Activated CD4-positive, alpha-beta T cell treated with anti-CD3 and anti-CD28 coated beads for 36 hours (primary cell): Measurements from ENCODE around the gene PRIM2. TPM values are rescaled to one million over a fixed set of nuclear protein-coding genes. Genes with fewer than 3 reads are reported as not detected.
"Not testable (repeated sequence)": the region's sequence is repeated elsewhere in the genome, so short reads cannot be mapped to it uniquely, and the experiment has no call there.

Experiments
- ATAC-seq: fragments of 200-7000 bp; cut with Tn5 transposase; one replicate; pipeline ENCODE4 v1.10.0; 2021; ENCODE audit warnings: mild to moderate bottlenecking, moderate library complexity
- CTCF ChIA-PET: fragments of 350-600 bp; sonication (Branson Sonifier 250); formaldehyde crosslinking; loops from one replicate; lab custom pipeline; 2021; ENCODE audit warnings: antibody characterized with exemption; lab: Charles Lee
- POLR2A ChIA-PET: fragments of 350-600 bp; sonication (Branson Sonifier 250); formaldehyde crosslinking; loops from one replicate; lab custom pipeline; 2021; ENCODE audit warnings: antibody characterized with exemption, inconsistent platforms; lab: Charles Lee
- DNase-seq: peaks from one replicate; pipeline ENCODE4 v3.0.0-alpha.2; 2020
- H3K27ac Mint-ChIP-seq: one replicate; pipeline ENCODE4 v1.8.0; 2021; ENCODE audit warnings: mixed read lengths
- H3K27me3 Mint-ChIP-seq: one replicate; pipeline ENCODE4 v1.8.0; 2021; ENCODE audit warnings: mixed read lengths
- H3K36me3 Mint-ChIP-seq: one replicate; pipeline ENCODE4 v1.8.0; 2021; ENCODE audit warnings: low read depth, mixed read lengths
- H3K4me1 Mint-ChIP-seq: one replicate; pipeline ENCODE4 v1.8.0; 2021; ENCODE audit warnings: mixed read lengths
- H3K4me3 Mint-ChIP-seq: one replicate; pipeline ENCODE4 v1.8.0; 2021; ENCODE audit warnings: mild to moderate bottlenecking, moderate library complexity, mixed read lengths
- H3K9me3 Mint-ChIP-seq: one replicate; pipeline ENCODE4 v1.8.0; 2021; ENCODE audit warnings: low read depth, mixed read lengths
- intact Hi-C, 2 experiments: fragments of 100-400 bp; cut with DNase I in 1 of 2; cut with micrococcal nuclease in 1 of 2; formaldehyde crosslinking; loops; one replicate each; pipeline versions ENCODE4 v1.14.2 to v1.15.1; 2022 to 2024; cut with DNase I, micrococcal nuclease
- total RNA-seq, 2 experiments: library from RNA; stranded (reverse); gene quantifications; one replicate each; pipeline ENCODE4 v1.2.3, GENCODE V29; 2021

The PRIM2 gene
- total RNA-seq, 2 experiments from 2014 or later, result 36.4 to 42.3 TPM

DNA sequence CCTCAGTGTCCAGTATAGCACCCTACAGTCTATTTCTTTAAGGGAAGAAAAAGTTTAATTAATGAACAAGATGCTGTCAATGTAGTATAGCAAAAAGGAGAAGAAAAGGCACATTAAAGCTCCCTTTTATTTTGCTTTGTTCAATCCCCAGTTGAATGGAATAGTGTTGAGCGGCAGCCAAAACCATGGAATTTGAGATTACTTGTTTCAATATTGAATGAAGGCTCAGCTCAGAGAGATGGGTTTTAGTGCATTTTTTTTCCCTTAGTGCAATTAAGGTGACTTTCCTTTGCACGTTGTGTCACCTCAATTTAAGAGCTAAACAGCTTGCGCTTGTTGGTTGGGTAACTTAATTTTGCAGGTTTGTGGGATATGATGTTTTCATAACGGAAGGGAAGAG is 254.7 kb downstream of the PRIM2 start:
- H3K4me1 Mint-ChIP-seq, H3K27me3 Mint-ChIP-seq, H3K36me3 Mint-ChIP-seq, DNase-seq, H3K9me3 Mint-ChIP-seq, H3K27ac Mint-ChIP-seq, intact Hi-C loops, ATAC-seq, CTCF ChIA-PET, POLR2A ChIA-PET, H3K4me3 Mint-ChIP-seq: not testable (repeated sequence)

DNA sequence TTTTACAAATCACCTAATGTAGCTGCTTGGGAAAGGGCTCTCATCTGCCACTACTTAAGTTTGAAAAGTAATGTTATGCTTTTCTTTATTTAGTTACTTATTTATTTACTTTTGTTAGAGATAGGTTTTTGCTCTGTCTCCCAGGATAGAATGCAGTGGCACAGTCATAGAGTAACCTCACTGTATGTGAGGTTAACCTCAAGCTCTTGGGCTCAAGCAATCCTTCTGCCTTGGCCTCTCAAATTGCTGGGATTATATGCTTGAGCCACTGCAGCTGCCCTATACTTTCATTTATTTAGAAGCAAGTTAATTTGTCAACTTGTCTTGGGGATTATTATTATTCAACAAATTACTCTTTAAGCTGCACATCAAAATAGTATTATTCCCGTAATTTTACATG is 255.4 kb downstream of the PRIM2 start:
- CTCF ChIA-PET, DNase-seq, H3K9me3 Mint-ChIP-seq, intact Hi-C loops, H3K27me3 Mint-ChIP-seq, H3K27ac Mint-ChIP-seq, H3K36me3 Mint-ChIP-seq, POLR2A ChIA-PET, H3K4me1 Mint-ChIP-seq, ATAC-seq, H3K4me3 Mint-ChIP-seq: not testable (repeated sequence)

DNA sequence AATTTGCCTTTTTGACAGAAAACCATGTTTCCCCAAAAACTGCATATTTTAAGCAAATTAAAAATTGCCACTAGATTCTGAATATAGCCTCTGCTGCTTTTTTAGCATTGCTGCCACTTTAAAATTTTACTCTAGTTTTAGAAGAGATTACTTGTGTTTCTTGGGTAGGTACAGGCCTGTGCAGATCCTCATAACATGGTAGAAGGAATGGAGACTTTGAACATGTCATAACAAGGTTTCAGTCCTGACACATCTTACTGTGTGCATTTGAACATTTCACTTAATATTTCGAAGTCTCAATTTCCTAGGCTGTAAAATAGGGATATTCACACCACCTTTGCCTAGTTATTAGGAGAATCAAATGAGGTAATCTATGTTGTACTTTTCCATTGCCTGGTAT is 259.6 kb downstream of the PRIM2 start:
- H3K27ac Mint-ChIP-seq, POLR2A ChIA-PET, H3K27me3 Mint-ChIP-seq, ATAC-seq, CTCF ChIA-PET, DNase-seq, intact Hi-C loops, H3K9me3 Mint-ChIP-seq, H3K4me3 Mint-ChIP-seq, H3K36me3 Mint-ChIP-seq, H3K4me1 Mint-ChIP-seq: not testable (repeated sequence)

DNA sequence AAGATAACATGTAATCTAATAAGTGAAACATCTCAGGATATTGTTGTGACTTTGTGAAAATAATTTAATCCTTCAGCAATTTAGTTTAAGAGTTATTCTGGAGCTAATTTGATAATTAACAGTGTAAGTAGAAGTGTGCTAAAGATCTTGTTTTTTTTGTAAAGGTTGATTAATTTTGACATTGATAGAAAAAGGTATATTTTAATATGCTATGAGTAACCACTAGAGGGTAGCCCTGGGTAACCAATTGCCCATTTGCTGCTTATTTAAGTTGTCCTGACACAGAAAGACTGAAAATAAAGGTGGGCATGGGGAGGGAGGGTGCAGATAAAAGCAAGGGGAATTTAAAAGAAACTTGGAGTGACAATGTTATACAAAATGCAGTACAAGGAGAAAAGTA is 262.1 kb downstream of the PRIM2 start:
- POLR2A ChIA-PET, H3K36me3 Mint-ChIP-seq, DNase-seq, H3K27me3 Mint-ChIP-seq, H3K4me3 Mint-ChIP-seq, H3K9me3 Mint-ChIP-seq, ATAC-seq, H3K27ac Mint-ChIP-seq, intact Hi-C loops, H3K4me1 Mint-ChIP-seq, CTCF ChIA-PET: not testable (repeated sequence)

DNA sequence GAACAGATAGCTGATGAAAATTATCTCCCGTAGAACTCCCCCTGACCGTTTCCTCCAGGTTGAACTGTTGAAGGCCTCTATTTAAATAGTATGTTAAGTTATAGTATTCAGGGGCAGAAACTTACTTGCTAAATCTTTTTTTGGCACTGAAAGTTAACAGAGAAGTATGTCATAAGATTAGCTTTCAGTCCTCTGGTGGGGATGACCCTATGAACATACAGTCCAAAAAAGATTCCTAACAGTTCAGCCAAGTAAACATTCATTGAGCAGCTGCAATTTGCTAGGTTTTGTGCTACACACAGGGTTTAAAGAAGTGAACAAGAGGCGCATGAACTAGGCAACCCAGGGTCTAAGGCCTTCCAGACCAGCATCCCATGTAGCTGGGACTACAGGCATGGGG is 264.2 kb downstream of the PRIM2 start:
- POLR2A ChIA-PET, H3K27me3 Mint-ChIP-seq, H3K36me3 Mint-ChIP-seq, H3K27ac Mint-ChIP-seq, H3K9me3 Mint-ChIP-seq, ATAC-seq, CTCF ChIA-PET, DNase-seq, H3K4me1 Mint-ChIP-seq, H3K4me3 Mint-ChIP-seq, intact Hi-C loops: not testable (repeated sequence)

DNA sequence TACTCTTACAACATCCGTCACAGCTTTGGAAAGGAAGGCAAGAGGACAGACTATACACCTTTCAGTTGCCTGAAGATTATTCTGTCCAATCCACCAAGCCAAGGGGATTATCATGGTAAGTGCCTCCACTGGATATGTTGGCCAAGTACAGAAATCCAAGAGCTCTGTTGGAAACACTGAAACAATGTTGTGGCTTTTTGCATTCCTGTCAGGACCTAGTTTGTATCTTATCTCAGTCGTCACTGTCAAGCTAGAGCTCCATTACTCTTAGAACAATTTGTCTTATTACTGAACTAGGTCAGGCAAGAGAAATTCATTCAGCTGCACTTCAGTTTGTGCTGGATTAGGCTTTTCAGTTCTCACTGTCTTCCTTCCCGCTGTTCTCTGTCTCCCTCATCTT is 283.7 kb downstream of the PRIM2 start:
- ATAC-seq, DNase-seq, H3K4me1 Mint-ChIP-seq, CTCF ChIA-PET, H3K4me3 Mint-ChIP-seq, intact Hi-C loops, H3K27ac Mint-ChIP-seq, H3K9me3 Mint-ChIP-seq, POLR2A ChIA-PET, H3K27me3 Mint-ChIP-seq: not testable (repeated sequence)
- peaks cover 15% of the 10 kb centered on the region for H3K36me3 Mint-ChIP-seq

DNA sequence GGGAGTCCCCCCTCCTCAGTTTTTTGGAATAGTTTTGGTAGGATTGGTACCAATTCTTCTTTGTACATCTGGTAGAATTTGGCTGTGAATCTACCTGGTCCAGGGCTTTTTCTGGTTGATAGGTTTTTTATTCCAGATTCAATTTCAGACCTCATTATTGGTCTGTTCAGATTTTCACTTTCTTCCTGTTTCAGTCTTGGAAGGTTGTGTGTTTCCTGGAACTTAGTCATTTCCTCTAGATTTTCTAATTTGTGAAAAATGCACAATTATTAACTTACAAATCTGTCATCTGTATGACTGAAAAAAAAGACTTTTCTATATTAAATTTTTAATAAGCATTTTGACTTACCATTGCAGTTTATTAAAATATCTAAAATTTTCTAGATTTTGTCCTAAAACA is 287.9 kb downstream of the PRIM2 start:
- ATAC-seq, H3K4me1 Mint-ChIP-seq, DNase-seq, H3K9me3 Mint-ChIP-seq, POLR2A ChIA-PET, intact Hi-C loops, H3K4me3 Mint-ChIP-seq, H3K27me3 Mint-ChIP-seq, CTCF ChIA-PET, H3K27ac Mint-ChIP-seq: not testable (repeated sequence)
- H3K36me3 Mint-ChIP-seq, result peaks cover 33% of the 10 kb centered on the region

DNA sequence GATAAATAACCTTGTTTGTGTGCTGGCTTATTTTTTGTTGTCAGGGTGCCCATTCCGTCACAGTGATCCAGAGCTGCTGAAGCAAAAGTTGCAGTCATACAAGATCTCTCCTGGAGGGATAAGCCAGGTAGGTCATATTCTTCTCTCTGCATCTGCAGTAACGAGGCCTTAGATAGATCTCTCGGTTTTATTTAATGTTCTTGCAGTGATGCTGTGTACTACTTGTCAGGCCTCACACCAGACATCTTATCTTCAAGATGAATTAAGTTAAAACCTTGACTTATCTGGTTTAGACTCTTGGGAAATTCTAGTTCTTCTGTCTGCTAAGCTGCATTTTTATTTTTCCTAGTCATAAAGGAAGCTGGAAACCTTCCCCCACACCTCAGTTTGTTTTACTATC is 288.9 kb downstream of the PRIM2 start:
- CTCF ChIA-PET, H3K27me3 Mint-ChIP-seq, intact Hi-C loops, H3K4me3 Mint-ChIP-seq, H3K27ac Mint-ChIP-seq, H3K9me3 Mint-ChIP-seq, H3K4me1 Mint-ChIP-seq, DNase-seq, ATAC-seq, POLR2A ChIA-PET: not testable (repeated sequence)
- peaks cover 33% of the 10 kb centered on the region for H3K36me3 Mint-ChIP-seq

DNA sequence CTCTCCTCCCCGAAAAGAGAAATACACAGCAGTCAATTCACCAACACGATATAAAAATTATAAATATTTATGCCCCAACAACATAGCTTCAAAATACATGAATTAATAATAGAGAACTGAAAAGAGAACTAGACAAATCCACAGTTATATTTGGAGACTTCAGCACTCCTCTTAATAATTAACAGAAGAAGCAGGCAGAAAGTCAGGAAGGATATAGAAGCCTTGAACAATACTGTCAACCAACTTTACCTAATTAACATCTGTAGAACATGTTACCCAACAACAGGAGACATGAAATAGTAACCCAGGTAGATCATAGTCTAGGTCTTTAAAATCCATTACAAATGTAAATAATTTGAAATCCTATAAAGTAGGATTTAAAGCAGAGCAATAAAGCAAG is 293.2 kb downstream of the PRIM2 start:
- peaks cover 19% of the 10 kb centered on the region for H3K36me3 Mint-ChIP-seq
- ATAC-seq, H3K4me1 Mint-ChIP-seq, POLR2A ChIA-PET, H3K27ac Mint-ChIP-seq, H3K9me3 Mint-ChIP-seq, CTCF ChIA-PET, H3K4me3 Mint-ChIP-seq, intact Hi-C loops, DNase-seq, H3K27me3 Mint-ChIP-seq: not testable (repeated sequence)

DNA sequence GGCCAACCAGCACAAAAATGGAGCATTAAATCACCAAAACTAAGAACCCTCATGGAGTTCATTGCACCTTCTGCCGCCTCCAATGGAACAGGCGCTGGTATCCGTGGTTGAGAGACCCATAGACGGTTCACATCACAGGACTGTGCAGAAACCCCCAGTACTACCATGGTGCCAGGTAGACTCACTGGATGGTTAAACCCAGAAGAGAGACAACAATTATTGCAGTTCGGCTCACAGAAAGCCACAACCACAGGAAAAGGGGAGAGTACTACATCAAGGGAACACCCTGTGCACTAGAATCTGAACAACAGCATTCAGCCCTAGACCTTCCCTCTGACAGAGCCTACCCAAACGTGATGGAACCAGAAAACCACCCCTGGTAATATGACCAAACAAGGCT is 301.5 kb downstream of the PRIM2 start:
- H3K4me1 Mint-ChIP-seq, intact Hi-C loops, DNase-seq, ATAC-seq, CTCF ChIA-PET, POLR2A ChIA-PET, H3K27ac Mint-ChIP-seq, H3K9me3 Mint-ChIP-seq, H3K4me3 Mint-ChIP-seq, H3K27me3 Mint-ChIP-seq, H3K36me3 Mint-ChIP-seq: not testable (repeated sequence)

DNA sequence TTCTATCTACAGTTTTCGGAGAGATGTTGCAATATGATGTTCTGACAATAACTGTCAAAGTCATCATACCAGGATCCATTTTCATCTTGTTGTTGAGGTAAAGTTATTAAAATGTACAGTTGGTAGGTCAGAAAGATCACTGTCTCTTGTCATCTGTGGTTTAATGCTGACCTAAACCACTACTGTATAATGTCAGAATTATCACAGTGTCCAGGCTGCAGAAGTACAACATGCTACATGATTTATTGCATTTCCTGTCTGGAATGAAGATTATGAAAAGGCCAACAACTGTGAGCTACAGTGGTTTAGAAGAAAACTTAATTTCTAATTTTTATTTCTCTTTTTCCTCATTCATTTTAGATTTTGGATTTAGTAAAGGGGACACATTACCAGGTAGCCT is 314.3 kb downstream of the PRIM2 start:
- H3K4me1 Mint-ChIP-seq, H3K9me3 Mint-ChIP-seq, DNase-seq, H3K27me3 Mint-ChIP-seq, intact Hi-C loops, CTCF ChIA-PET, H3K4me3 Mint-ChIP-seq, POLR2A ChIA-PET, ATAC-seq, H3K27ac Mint-ChIP-seq: not testable (repeated sequence)
- H3K36me3 Mint-ChIP-seq, result peaks cover 21% of the 10 kb centered on the region

DNA sequence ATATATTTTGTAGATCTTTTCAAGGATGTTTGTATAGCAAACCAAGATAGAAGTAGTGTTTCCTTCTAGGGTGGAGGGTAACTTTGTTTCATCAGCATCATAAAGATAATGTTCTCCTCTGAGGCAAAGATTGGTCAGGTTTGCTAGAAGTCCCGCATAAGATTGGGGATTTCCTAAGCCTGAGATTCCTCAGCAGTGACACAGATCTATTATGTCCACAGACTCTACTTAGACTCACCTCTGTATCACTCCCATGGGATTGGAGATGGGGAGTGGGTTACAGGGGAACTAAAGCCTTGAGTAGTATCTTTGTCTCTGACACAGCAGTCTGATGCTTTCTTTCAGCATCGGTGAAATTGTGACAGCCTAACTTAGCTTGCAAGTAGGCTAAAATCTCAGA is 341.1 kb downstream of the PRIM2 start:
- H3K9me3 Mint-ChIP-seq, H3K36me3 Mint-ChIP-seq, POLR2A ChIA-PET, H3K27ac Mint-ChIP-seq, H3K4me1 Mint-ChIP-seq, H3K4me3 Mint-ChIP-seq, intact Hi-C loops, ATAC-seq, H3K27me3 Mint-ChIP-seq, CTCF ChIA-PET, DNase-seq: not testable (repeated sequence)

DNA sequence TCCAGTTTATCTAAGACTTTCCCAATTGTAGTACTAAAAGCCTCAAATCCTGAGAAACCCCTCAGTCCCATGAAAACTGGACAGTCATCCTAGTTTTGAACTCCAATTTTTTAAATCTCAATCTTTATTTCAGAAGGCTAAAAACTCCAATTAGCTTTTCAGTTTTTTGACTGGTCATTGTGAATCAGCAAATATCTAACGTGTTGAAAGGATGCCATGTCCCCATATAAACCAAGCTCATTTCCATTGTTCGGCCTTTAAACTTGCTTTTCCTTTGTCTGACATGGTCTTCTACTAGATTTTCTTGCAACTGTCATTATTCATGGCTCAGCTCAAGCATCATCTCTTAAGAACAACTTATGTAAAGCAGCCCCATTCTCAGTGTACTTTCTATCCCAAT is 342.4 kb downstream of the PRIM2 start:
- H3K9me3 Mint-ChIP-seq, ATAC-seq, H3K4me3 Mint-ChIP-seq, H3K27me3 Mint-ChIP-seq, H3K36me3 Mint-ChIP-seq, DNase-seq, intact Hi-C loops, POLR2A ChIA-PET, H3K4me1 Mint-ChIP-seq, CTCF ChIA-PET, H3K27ac Mint-ChIP-seq: not testable (repeated sequence)
